ENCODE measurements around the gene OSMR. TPM values are rescaled to one million over a fixed set of nuclear protein-coding genes. Genes with fewer than 3 reads are reported as not detected.
A peak's percentile ranks its signal among the peaks of the same experiment; 100 is the strongest.

The OSMR gene
- total RNA-seq, 1 donor from 2014 or later: 61.6 TPM

GRCh38 chr5:38832810-38833209, 13.0 kb upstream of the OSMR start:
- DNase-seq (no peak), ATAC-seq (no peak)
- Histone ChIP-seq H3K4me3 (no peak overlapping the region), H3K9me3 (no peaks in the 10 kb centered on the region), H3K36me3 (no peaks in the 10 kb centered on the region), H3K4me1 (peaks cover 15% of the 10 kb centered on the region), H3K27me3 (ENCODE audit: low read depth) (no peaks in the 10 kb centered on the region), H3K27ac (no peak overlapping the region)
- intact Hi-C loops (cut with DNase I): no loop called here
- TF ChIP-seq CTCF (IDR thresholded peaks at IDR 0.05): no peak

GRCh38 chr5:38835887-38836286, 9.9 kb upstream of the OSMR start:
- H3K27ac ChIP-seq: peak overlapping the region; percentile 42
- H3K27me3 ChIP-seq (ENCODE audit: low read depth): no peaks in the 10 kb centered on the region
- intact Hi-C loops (cut with DNase I): no loop called here
- peaks cover 20% of the 10 kb centered on the region for H3K4me1 ChIP-seq
- H3K36me3 ChIP-seq: no peaks in the 10 kb centered on the region
- H3K4me3 ChIP-seq: no peak overlapping the region
- ATAC-seq: no peak
- no peak for TF ChIP-seq CTCF (IDR thresholded peaks at IDR 0.05)
- no peaks in the 10 kb centered on the region for H3K9me3 ChIP-seq
- DNase-seq: no peak

GRCh38 chr5:38837416-38837815, 8.4 kb upstream of the OSMR start:
- peaks cover 16% of the 10 kb centered on the region for H3K4me1 ChIP-seq
- intact Hi-C loops (cut with DNase I): no loop called here
- H3K27me3 ChIP-seq (ENCODE audit: low read depth): no peaks in the 10 kb centered on the region
- no peaks in the 10 kb centered on the region for H3K36me3 ChIP-seq
- H3K4me3 ChIP-seq: no peak overlapping the region
- no peak for DNase-seq
- no peak for TF ChIP-seq CTCF (IDR thresholded peaks at IDR 0.05)
- ATAC-seq: no peak
- H3K27ac ChIP-seq: no peak overlapping the region
- H3K9me3 ChIP-seq: no peaks in the 10 kb centered on the region

- H3K9me3 ChIP-seq: no peaks in the 10 kb centered on the region
- H3K4me3 ChIP-seq: no peak overlapping the region
- intact Hi-C loops (cut with DNase I): no loop called here
- no peaks in the 10 kb centered on the region for H3K36me3 ChIP-seq
- DNase-seq: no peak
- H3K27me3 ChIP-seq (ENCODE audit: low read depth): no peaks in the 10 kb centered on the region
- no peak overlapping the region for H3K27ac ChIP-seq
- TF ChIP-seq CTCF (IDR thresholded peaks at IDR 0.05): no peak
- no peak for ATAC-seq
- H3K4me1 ChIP-seq: peaks cover 16% of the 10 kb centered on the region
Measured at GRCh38 chr5:38837932-38838331, 7.9 kb upstream of the OSMR start.

- no peak for ATAC-seq
- Histone ChIP-seq H3K4me1 (peaks cover 14% of the 10 kb centered on the region), H3K27ac (no peak overlapping the region), H3K9me3 (no peaks in the 10 kb centered on the region), H3K36me3 (no peaks in the 10 kb centered on the region), H3K27me3 (ENCODE audit: low read depth) (peaks cover 6% of the 10 kb centered on the region), H3K4me3 (no peak overlapping the region)
- TF ChIP-seq CTCF (IDR thresholded peaks at IDR 0.05): no peak
- intact Hi-C loops (cut with DNase I): no loop called here
- DNase-seq: no peak
Measured at GRCh38 chr5:38843665-38844064, 2.1 kb upstream of the OSMR start.
